ENCODE measurements around the gene PDLIM1. TPM values are rescaled to one million over a fixed set of nuclear protein-coding genes. Genes with fewer than 3 reads are reported as not detected.

Gene PDLIM1
- total and polyA plus RNA-seq, 10 of the 15 experiments (the other 5 are each of a cell fraction or from before 2014, with no cell fraction given) = 95.7 to 714 (median 309) TPM

- FAIRE-seq = no peak
- TF ChIP-seq, protein P1, sequence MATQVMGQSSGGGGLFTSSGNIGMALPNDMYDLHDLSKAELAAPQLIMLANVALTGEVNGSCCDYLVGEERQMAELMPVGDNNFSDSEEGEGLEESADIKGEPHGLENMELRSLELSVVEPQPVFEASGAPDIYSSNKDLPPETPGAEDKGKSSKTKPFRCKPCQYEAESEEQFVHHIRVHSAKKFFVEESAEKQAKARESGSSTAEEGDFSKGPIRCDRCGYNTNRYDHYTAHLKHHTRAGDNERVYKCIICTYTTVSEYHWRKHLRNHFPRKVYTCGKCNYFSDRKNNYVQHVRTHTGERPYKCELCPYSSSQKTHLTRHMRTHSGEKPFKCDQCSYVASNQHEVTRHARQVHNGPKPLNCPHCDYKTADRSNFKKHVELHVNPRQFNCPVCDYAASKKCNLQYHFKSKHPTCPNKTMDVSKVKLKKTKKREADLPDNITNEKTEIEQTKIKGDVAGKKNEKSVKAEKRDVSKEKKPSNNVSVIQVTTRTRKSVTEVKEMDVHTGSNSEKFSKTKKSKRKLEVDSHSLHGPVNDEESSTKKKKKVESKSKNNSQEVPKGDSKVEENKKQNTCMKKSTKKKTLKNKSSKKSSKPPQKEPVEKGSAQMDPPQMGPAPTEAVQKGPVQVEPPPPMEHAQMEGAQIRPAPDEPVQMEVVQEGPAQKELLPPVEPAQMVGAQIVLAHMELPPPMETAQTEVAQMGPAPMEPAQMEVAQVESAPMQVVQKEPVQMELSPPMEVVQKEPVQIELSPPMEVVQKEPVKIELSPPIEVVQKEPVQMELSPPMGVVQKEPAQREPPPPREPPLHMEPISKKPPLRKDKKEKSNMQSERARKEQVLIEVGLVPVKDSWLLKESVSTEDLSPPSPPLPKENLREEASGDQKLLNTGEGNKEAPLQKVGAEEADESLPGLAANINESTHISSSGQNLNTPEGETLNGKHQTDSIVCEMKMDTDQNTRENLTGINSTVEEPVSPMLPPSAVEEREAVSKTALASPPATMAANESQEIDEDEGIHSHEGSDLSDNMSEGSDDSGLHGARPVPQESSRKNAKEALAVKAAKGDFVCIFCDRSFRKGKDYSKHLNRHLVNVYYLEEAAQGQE (IDR thresholded peaks at IDR 0.05; ENCODE audit: low read depth, low read length) = no peak
- TF ChIP-seq NBN (IDR thresholded peaks at IDR 0.05) (no peak), HDAC6 (IDR thresholded peaks at IDR 0.05; ENCODE audit: unreplicated experiment) (no peak), GABPA (IDR thresholded peaks at IDR 0.05; ENCODE audit: low read depth) (no peak), SMC3 (IDR thresholded peaks at IDR 0.05; ENCODE audit: borderline replicate concordance, low read length) (no peak), PAX8 (IDR thresholded peaks at IDR 0.05) (no peak), CREM (IDR thresholded peaks at IDR 0.05; ENCODE audit: low read depth) (no peak), RFX5 (IDR thresholded peaks at IDR 0.05; ENCODE audit: low read depth, low read length) (no peak), SREBF2 (IDR thresholded peaks at IDR 0.05; ENCODE audit: low read length) (no peak), RCOR1 (conservative IDR thresholded peaks at IDR 0.05; ENCODE audit: low read depth, low read length) (no peak), MTA3 (IDR thresholded peaks at IDR 0.05; ENCODE audit: borderline replicate concordance, low read length) (no peak), BRCA1 (IDR thresholded peaks at IDR 0.05; ENCODE audit: low read depth, low read length) (no peak), ZBED1 (IDR thresholded peaks at IDR 0.05; ENCODE audit: borderline replicate concordance) (no peak)
- TF ChIP-seq, protein P2, sequence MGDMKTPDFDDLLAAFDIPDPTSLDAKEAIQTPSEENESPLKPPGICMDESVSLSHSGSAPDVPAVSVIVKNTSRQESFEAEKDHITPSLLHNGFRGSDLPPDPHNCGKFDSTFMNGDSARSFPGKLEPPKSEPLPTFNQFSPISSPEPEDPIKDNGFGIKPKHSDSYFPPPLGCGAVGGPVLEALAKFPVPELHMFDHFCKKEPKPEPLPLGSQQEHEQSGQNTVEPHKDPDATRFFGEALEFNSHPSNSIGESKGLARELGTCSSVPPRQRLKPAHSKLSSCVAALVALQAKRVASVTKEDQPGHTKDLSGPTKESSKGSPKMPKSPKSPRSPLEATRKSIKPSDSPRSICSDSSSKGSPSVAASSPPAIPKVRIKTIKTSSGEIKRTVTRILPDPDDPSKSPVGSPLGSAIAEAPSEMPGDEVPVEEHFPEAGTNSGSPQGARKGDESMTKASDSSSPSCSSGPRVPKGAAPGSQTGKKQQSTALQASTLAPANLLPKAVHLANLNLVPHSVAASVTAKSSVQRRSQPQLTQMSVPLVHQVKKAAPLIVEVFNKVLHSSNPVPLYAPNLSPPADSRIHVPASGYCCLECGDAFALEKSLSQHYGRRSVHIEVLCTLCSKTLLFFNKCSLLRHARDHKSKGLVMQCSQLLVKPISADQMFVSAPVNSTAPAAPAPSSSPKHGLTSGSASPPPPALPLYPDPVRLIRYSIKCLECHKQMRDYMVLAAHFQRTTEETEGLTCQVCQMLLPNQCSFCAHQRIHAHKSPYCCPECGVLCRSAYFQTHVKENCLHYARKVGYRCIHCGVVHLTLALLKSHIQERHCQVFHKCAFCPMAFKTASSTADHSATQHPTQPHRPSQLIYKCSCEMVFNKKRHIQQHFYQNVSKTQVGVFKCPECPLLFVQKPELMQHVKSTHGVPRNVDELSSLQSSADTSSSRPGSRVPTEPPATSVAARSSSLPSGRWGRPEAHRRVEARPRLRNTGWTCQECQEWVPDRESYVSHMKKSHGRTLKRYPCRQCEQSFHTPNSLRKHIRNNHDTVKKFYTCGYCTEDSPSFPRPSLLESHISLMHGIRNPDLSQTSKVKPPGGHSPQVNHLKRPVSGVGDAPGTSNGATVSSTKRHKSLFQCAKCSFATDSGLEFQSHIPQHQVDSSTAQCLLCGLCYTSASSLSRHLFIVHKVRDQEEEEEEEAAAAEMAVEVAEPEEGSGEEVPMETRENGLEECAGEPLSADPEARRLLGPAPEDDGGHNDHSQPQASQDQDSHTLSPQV (IDR thresholded peaks at IDR 0.05) = no peak
- TF ChIP-seq, protein P3, sequence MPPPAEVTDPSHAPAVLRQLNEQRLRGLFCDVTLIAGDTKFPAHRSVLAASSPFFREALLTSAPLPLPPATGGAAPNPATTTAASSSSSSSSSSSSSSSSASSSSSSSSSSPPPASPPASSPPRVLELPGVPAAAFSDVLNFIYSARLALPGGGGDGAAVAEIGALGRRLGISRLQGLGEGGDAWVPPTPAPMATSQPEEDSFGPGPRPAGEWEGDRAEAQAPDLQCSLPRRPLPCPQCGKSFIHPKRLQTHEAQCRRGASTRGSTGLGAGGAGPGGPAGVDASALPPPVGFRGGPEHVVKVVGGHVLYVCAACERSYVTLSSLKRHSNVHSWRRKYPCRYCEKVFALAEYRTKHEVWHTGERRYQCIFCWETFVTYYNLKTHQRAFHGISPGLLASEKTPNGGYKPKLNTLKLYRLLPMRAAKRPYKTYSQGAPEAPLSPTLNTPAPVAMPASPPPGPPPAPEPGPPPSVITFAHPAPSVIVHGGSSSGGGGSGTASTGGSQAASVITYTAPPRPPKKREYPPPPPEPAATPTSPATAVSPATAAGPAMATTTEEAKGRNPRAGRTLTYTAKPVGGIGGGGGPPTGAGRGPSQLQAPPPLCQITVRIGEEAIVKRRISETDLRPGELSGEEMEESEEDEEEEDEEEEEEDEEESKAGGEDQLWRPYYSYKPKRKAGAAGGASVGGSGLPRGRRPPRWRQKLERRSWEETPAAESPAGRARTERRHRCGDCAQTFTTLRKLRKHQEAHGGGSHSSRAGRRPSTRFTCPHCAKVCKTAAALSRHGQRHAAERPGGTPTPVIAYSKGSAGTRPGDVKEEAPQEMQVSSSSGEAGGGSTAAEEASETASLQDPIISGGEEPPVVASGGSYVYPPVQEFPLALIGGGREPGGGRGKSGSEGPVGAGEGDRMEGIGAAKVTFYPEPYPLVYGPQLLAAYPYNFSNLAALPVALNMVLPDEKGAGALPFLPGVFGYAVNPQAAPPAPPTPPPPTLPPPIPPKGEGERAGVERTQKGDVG (CRISPR knock-in tag; IDR thresholded peaks at IDR 0.05) = no peak
Observed at GRCh38 chr10:95260909-95261552, 29.8 kb downstream of the PDLIM1 start.

More at GRCh38 chr10:95260909-95261552, 29.8 kb downstream of the PDLIM1 start:
- ChIA-PET CTCF (interaction anchor here (0.8 to 5.7 kb wide), 4 partner anchors 12 to 103 kb away, joined by 3 to 24 read pairs (median 6); no protein-coding TSS in a partner anchor), SMC1A (ENCODE audit: uncharacterized antibody, unreplicated experiment) (interaction anchor here (1.6 kb wide), 1 partner anchor 34 kb away, joined by 4 read pairs; no protein-coding TSS in a partner anchor), POLR2A (no interaction called here), RAD21 (ENCODE audit: unreplicated experiment) (interaction anchor here (1.9 to 2.2 kb wide), 2 partner anchors 15 to 17 kb away, joined by 4 to 5 read pairs; no protein-coding TSS in a partner anchor)
- ATAC-seq = no peak
- Histone ChIP-seq H2AFZ (ENCODE audit: control insufficient read depth, low read depth, low read length) (no peak overlapping the region), H3K36me3 (ENCODE audit: control insufficient read depth in 2 of 2, insufficient read depth in 2 of 2, low read length in 1 of 2) (peaks cover 39 to 63% of the 10 kb centered on the region in 2 experiments), H3K27me3 (replicated peaks in 1 of 2; ENCODE audit: control insufficient read depth in 2 of 2, insufficient read depth in 2 of 2, low read length in 1 of 2) (no peaks in the 10 kb centered on the region), H3K4me2 (ENCODE audit: control insufficient read depth, insufficient read depth) (no peak overlapping the region), H4K20me1 (ENCODE audit: control insufficient read depth, insufficient read depth) (no peaks in the 10 kb centered on the region), H3K9me3 (replicated peaks; ENCODE audit: control insufficient read depth, insufficient read depth, low read length) (no peaks in the 10 kb centered on the region; the same call in 1 of the 3 replicates), H3K4me3 (no peak overlapping the region), H3K79me2 (ENCODE audit: control insufficient read depth, insufficient read depth, low read length) (peaks cover 16% of the 10 kb centered on the region), H3K4me1 (ENCODE audit: control insufficient read depth, insufficient read depth, low read length) (no peaks in the 10 kb centered on the region), H3K27ac (ENCODE audit: control insufficient read depth, insufficient read depth) (no peak overlapping the region), H3K9ac (ENCODE audit: control insufficient read depth, insufficient read depth, low read length) (no peak overlapping the region)
- in situ Hi-C loops (cut with MboI) = no loop called here
- BruUV-seq (replicated peaks) = no TSS peak
- DNase-seq (ENCODE audit: low read depth, low spot score) = no peak
- intact Hi-C loops (cut with micrococcal nuclease; ENCODE audit: unreplicated experiment) = no loop called here
- WGBS (ENCODE audit: insufficient coverage, insufficient replicate concordance, low lambda C conversion rate, missing lambda C conversion rate) = 78% methylated on average over 4 of the region's 4 CpGs

All from GM12878 (cell line).